Neuronal stem cell (in vitro differentiated cells): Measurements from ENCODE around the gene C12orf42.
A peak's percentile ranks its signal among the peaks of the same experiment; 100 is the strongest.

Experiments used
- DNase-seq: peaks from one replicate; pipeline ENCODE4 v3.0.0-alpha.2; 2013; ENCODE audit warnings: low spot score
- H2AFZ ChIP-seq: one replicate; pipeline ENCODE4 v1.6.1; 2013; ENCODE audit warnings: mild to moderate bottlenecking, low read length, inconsistent platforms
- H2AK5ac ChIP-seq: 2 replicates; pipeline ENCODE4 v1.6.1; 2013; ENCODE audit warnings: low read depth, mild to moderate bottlenecking, inconsistent platforms, low read length, moderate library complexity, mixed read lengths
- H2BK120ac ChIP-seq: 2 replicates; pipeline ENCODE4 v1.6.1; 2013; ENCODE audit warnings: low read depth, mild to moderate bottlenecking, inconsistent platforms, low read length, moderate library complexity, mixed read lengths
- H2BK12ac ChIP-seq: one replicate; pipeline ENCODE4 v1.6.1; 2013; ENCODE audit warnings: low read length, inconsistent platforms
- H2BK15ac ChIP-seq: 2 replicates; pipeline ENCODE4 v1.6.1; 2013; ENCODE audit warnings: mild to moderate bottlenecking, low read length, inconsistent platforms, mixed read lengths
- H2BK5ac ChIP-seq: one replicate; pipeline ENCODE4 v1.6.1; 2013; ENCODE audit warnings: inconsistent platforms, mild to moderate bottlenecking, low read length, moderate library complexity
- H3K14ac ChIP-seq: one replicate; pipeline ENCODE4 v1.6.1; 2013; ENCODE audit warnings: low read length, inconsistent platforms
- H3K18ac ChIP-seq: 2 replicates; pipeline ENCODE4 v1.6.1; 2013; ENCODE audit warnings: low read length, inconsistent platforms
- H3K23ac ChIP-seq: 2 replicates; pipeline ENCODE4 v1.6.1; 2013; ENCODE audit warnings: low read depth, mild to moderate bottlenecking, mixed read lengths, low read length, inconsistent platforms; ENCODE audit not compliant: poor library complexity
- H3K27ac ChIP-seq: replicated peaks from 3 replicates; pipeline ENCODE4 v1.5.1; 2013; ENCODE audit warnings: low read length, inconsistent platforms
- H3K27me3 ChIP-seq, 3 experiments: 2 replicates each; pipeline ENCODE4 v1.6.1; 2013; ENCODE audit warnings: low read length in 3 of 3, mild to moderate bottlenecking in 2 of 3, inconsistent platforms in 1 of 3, low read depth in 1 of 3, mixed read lengths in 1 of 3, moderate library complexity in 1 of 3; ENCODE audit not compliant: control insufficient read depth in 3 of 3, insufficient read depth in 3 of 3
- H3K36me3 ChIP-seq, 2 donors: replicated peaks in 1 of 2; 2 replicates each; pipeline ENCODE4 v1.6.1; 2013; ENCODE audit warnings: low read length in 2 of 2; ENCODE audit not compliant: control insufficient read depth in 2 of 2, insufficient read depth in 2 of 2
- H3K4ac ChIP-seq: 2 replicates; pipeline ENCODE4 v1.6.1; 2013; ENCODE audit warnings: inconsistent platforms, mild to moderate bottlenecking, low read length, moderate library complexity
- H3K4me1 ChIP-seq, 2 donors: 1 replicate in 1 of 2; 2 replicates in 1 of 2; pipeline ENCODE4 v1.6.1; 2013; ENCODE audit warnings: low read length in 2 of 2, low read depth in 1 of 2; ENCODE audit not compliant: control insufficient read depth in 2 of 2, insufficient read depth in 1 of 2
- H3K4me2 ChIP-seq: one replicate; pipeline ENCODE4 v1.6.1; 2013; ENCODE audit warnings: mild to moderate bottlenecking, low read length, inconsistent platforms; ENCODE audit not compliant: insufficient read depth, poor library complexity, severe bottlenecking
- H3K4me3 ChIP-seq, 2 donors: 2 replicates each; pipeline ENCODE4 v1.5.1; 2013; ENCODE audit warnings: low read length in 2 of 2, mild to moderate bottlenecking in 2 of 2, inconsistent platforms in 1 of 2, moderate library complexity in 1 of 2
- H3K79me1 ChIP-seq: one replicate; pipeline ENCODE4 v1.6.1; 2013; ENCODE audit warnings: low read depth, mild to moderate bottlenecking, inconsistent platforms, low read length, moderate library complexity
- H3K9ac ChIP-seq: one replicate; pipeline ENCODE4 v1.6.1; 2013; ENCODE audit warnings: mild to moderate bottlenecking, low read depth, low read length, inconsistent platforms; ENCODE audit not compliant: poor library complexity
- H3K9me3 ChIP-seq, 2 donors: replicated peaks in 1 of 2; 2 replicates each; pipeline versions ENCODE3 to v1.6.1; 2013; ENCODE audit warnings: low read length in 2 of 2, mild to moderate bottlenecking in 2 of 2, inconsistent platforms in 1 of 2, low read depth in 1 of 2, mixed read lengths in 1 of 2, moderate library complexity in 1 of 2; ENCODE audit not compliant: control insufficient read depth in 2 of 2, insufficient read depth in 1 of 2
- H4K8ac ChIP-seq: one replicate; pipeline ENCODE4 v1.6.1; 2013; ENCODE audit warnings: low read depth, mild to moderate bottlenecking, inconsistent platforms, low read length, moderate library complexity
- H4K91ac ChIP-seq: one replicate; pipeline ENCODE4 v1.6.1; 2013; ENCODE audit warnings: low read length, low read depth, mild to moderate bottlenecking, inconsistent platforms; ENCODE audit not compliant: poor library complexity
- WGBS, 2 donors: extraction: QIAGEN DNeasy Blood & Tissue Kit; methylation state at CpG; one replicate each; pipeline ENCODE4 v1.1.7; 2013; ENCODE audit warnings: missing lambda C conversion rate in 2 of 2, mixed read lengths in 1 of 2; ENCODE audit not compliant: insufficient read length in 2 of 2, insufficient replicate concordance in 1 of 2; ENCODE audit errors: extremely low coverage in 2 of 2; 5-methylcytosine and 5-hydroxymethylcytosine counted together

The C12orf42 gene

GRCh38 chr12:103327676-103328075, 168.1 kb downstream of the C12orf42 start:
- no peak overlapping the region for H2AK5ac ChIP-seq
- no peak overlapping the region for H4K91ac ChIP-seq
- no peak overlapping the region for H3K9ac ChIP-seq
- H3K9me3 ChIP-seq: no peaks in the 10 kb centered on the region
- no peak overlapping the region for H3K4me2 ChIP-seq
- H3K14ac ChIP-seq: no peak overlapping the region
- H3K27me3 ChIP-seq: no peaks in the 10 kb centered on the region
- no peak overlapping the region for H3K4ac ChIP-seq
- no peak overlapping the region for H2BK5ac ChIP-seq
- no peak overlapping the region for H3K18ac ChIP-seq
- DNase-seq: no peak
- H3K4me1 ChIP-seq: no peaks in the 10 kb centered on the region
- H2BK120ac ChIP-seq: no peak overlapping the region
- no peak overlapping the region for H3K23ac ChIP-seq
- no peaks in the 10 kb centered on the region for H3K79me1 ChIP-seq
- no peak overlapping the region for H2BK15ac ChIP-seq
- no peak overlapping the region for H3K27ac ChIP-seq
- no peak overlapping the region for H2AFZ ChIP-seq
- no peak overlapping the region for H2BK12ac ChIP-seq
- no peaks in the 10 kb centered on the region for H3K36me3 ChIP-seq
- H3K4me3 ChIP-seq: no peak overlapping the region
- H4K8ac ChIP-seq: no peak overlapping the region

GRCh38 chr12:103326190-103326589, 169.6 kb downstream of the C12orf42 start:
- Histone ChIP-seq H2BK5ac (no peak overlapping the region), H2BK12ac (no peak overlapping the region), H2BK120ac (no peak overlapping the region), H3K23ac (no peak overlapping the region), H2AK5ac (no peak overlapping the region), H4K8ac (no peak overlapping the region), H2AFZ (no peak overlapping the region), H3K9me3 (no peaks in the 10 kb centered on the region), H2BK15ac (no peak overlapping the region), H3K9ac (no peak overlapping the region), H4K91ac (no peak overlapping the region), H3K27ac (no peak overlapping the region), H3K79me1 (no peaks in the 10 kb centered on the region), H3K4me1 (no peaks in the 10 kb centered on the region), H3K18ac (no peak overlapping the region), H3K4ac (no peak overlapping the region), H3K14ac (no peak overlapping the region), H3K4me2 (no peak overlapping the region), H3K4me3 (no peak overlapping the region), H3K27me3 (no peaks in the 10 kb centered on the region), H3K36me3 (no peaks in the 10 kb centered on the region)
- DNase-seq: peak; percentile 4
- WGBS, 2 donors: no CpG with 5 or more reads among the region's 3 CpGs

- no peak overlapping the region for H3K27ac ChIP-seq
- H3K9me3 ChIP-seq: no peaks in the 10 kb centered on the region
- no peak overlapping the region for H2AFZ ChIP-seq
- no peaks in the 10 kb centered on the region for H3K79me1 ChIP-seq
- no peak overlapping the region for H3K14ac ChIP-seq
- no peak overlapping the region for H3K18ac ChIP-seq
- no peak for DNase-seq
- H2BK12ac ChIP-seq: no peak overlapping the region
- no peak overlapping the region for H3K4ac ChIP-seq
- H3K36me3 ChIP-seq: no peaks in the 10 kb centered on the region
- no CpG with 5 or more reads among the region's 2 CpGs for WGBS, 2 donors
- no peaks in the 10 kb centered on the region for H3K27me3 ChIP-seq
- no peak overlapping the region for H4K91ac ChIP-seq
- H2BK5ac ChIP-seq: no peak overlapping the region
- no peak overlapping the region for H3K4me3 ChIP-seq
- no peaks in the 10 kb centered on the region for H3K4me1 ChIP-seq
- H2BK120ac ChIP-seq: no peak overlapping the region
- no peak overlapping the region for H2AK5ac ChIP-seq
- no peak overlapping the region for H3K4me2 ChIP-seq
- H3K9ac ChIP-seq: no peak overlapping the region
- H2BK15ac ChIP-seq: no peak overlapping the region
- H3K23ac ChIP-seq: no peak overlapping the region
- no peak overlapping the region for H4K8ac ChIP-seq
Measured at GRCh38 chr12:103318566-103318965, 177.2 kb downstream of the C12orf42 start.

- no peak overlapping the region for H4K8ac ChIP-seq
- no peak overlapping the region for H2BK120ac ChIP-seq
- no peaks in the 10 kb centered on the region for H3K36me3 ChIP-seq
- DNase-seq: no peak
- no peak overlapping the region for H2BK12ac ChIP-seq
- no peak overlapping the region for H3K18ac ChIP-seq
- H2AFZ ChIP-seq: no peak overlapping the region
- H2AK5ac ChIP-seq: no peak overlapping the region
- no peaks in the 10 kb centered on the region for H3K79me1 ChIP-seq
- no peak overlapping the region for H3K23ac ChIP-seq
- H3K14ac ChIP-seq: no peak overlapping the region
- no peak overlapping the region for H2BK5ac ChIP-seq
- no peak overlapping the region for H4K91ac ChIP-seq
- no peak overlapping the region for H2BK15ac ChIP-seq
- H3K4me3 ChIP-seq: no peak overlapping the region
- no peak overlapping the region for H3K9ac ChIP-seq
- WGBS, 2 donors: no CpG with 5 or more reads among the region's 1 CpG
- no peaks in the 10 kb centered on the region for H3K27me3 ChIP-seq
- no peaks in the 10 kb centered on the region for H3K9me3 ChIP-seq
- no peaks in the 10 kb centered on the region for H3K4me1 ChIP-seq
- no peak overlapping the region for H3K27ac ChIP-seq
- no peak overlapping the region for H3K4me2 ChIP-seq
- no peak overlapping the region for H3K4ac ChIP-seq
Measured at GRCh38 chr12:103317220-103317619, 178.5 kb downstream of the C12orf42 start.
